ENCODE data around the gene MSMO1. TPM values are rescaled to one million over a fixed set of nuclear protein-coding genes. Genes with fewer than 3 reads are reported as not detected.

Gene MSMO1
- total and polyA plus RNA-seq, 2 donors (not counting 3 experiments of a cell fraction or from before 2014, with no cell fraction given), result 74.3 to 109 TPM

- H3K9me3 ChIP-seq (replicated peaks; ENCODE audit: control insufficient read depth, insufficient read depth, low read length), result no peaks in the 10 kb centered on the region
- no peaks in the 10 kb centered on the region for H3K9me1 ChIP-seq (replicated peaks; ENCODE audit: control insufficient read depth, extremely low read depth, insufficient read depth, low read length)
- no peaks in the 10 kb centered on the region for H4K20me1 ChIP-seq (replicated peaks; ENCODE audit: control insufficient read depth, extremely low read depth, insufficient read depth, low read length)
- DNase-seq (ENCODE audit: low read depth, low spot score) (no peak), FAIRE-seq (no peak)
- H3K36me3 ChIP-seq (ENCODE audit: control insufficient read depth in 2 of 2, extremely low read depth in 1 of 2, insufficient read depth in 2 of 2, low read length in 2 of 2), result no peaks in the 10 kb centered on the region
- dilution Hi-C loops (cut with MboI; ENCODE audit: extremely low pct_ligation_motif_present, low sequenced_read_pairs), result no loop called here
- no peak for TF ChIP-seq GATA2 (IDR thresholded peaks at IDR 0.05; ENCODE audit: insufficient read depth, insufficient read length, low read depth, low read length)
- no peak for TF ChIP-seq POLR2A (IDR thresholded peaks at IDR 0.05; ENCODE audit: low read depth, low read length)
- no peak for TF ChIP-seq POLR2AphosphoS5 (IDR thresholded peaks at IDR 0.05; ENCODE audit: insufficient read depth, low read depth, low read length)
- TF ChIP-seq MAX (IDR thresholded peaks at IDR 0.05; ENCODE audit: insufficient read depth, insufficient read length), result no peak
- TF ChIP-seq FOS (IDR thresholded peaks at IDR 0.05; ENCODE audit: borderline replicate concordance, insufficient read depth, low read length), result no peak
- no peak for TF ChIP-seq CTCF (IDR thresholded peaks at IDR 0.05; ENCODE audit: extremely low read depth in 1 of 2, insufficient read depth in 1 of 2, low read depth in 1 of 2, low read length in 2 of 2)
- no peak for TF ChIP-seq MYC (IDR thresholded peaks at IDR 0.05; ENCODE audit: low read depth, low read length)
- no peak for TF ChIP-seq JUN (IDR thresholded peaks at IDR 0.05; ENCODE audit: borderline replicate concordance, insufficient read depth, insufficient read length, low read depth)
- TF ChIP-seq EZH2 (IDR thresholded peaks at IDR 0.05; ENCODE audit: borderline replicate concordance, low read depth, low read length, severe bottlenecking), result no peak
- H3K4me1 ChIP-seq (ENCODE audit: control insufficient read depth, extremely low read depth, insufficient read depth, low read length), result no peaks in the 10 kb centered on the region
- H3K79me2 ChIP-seq (ENCODE audit: control insufficient read depth, insufficient read depth, low read length), result no peaks in the 10 kb centered on the region
- H3K4me2 ChIP-seq (ENCODE audit: insufficient read depth, low read length), result no peak overlapping the region
- peaks cover 0 to 10% of the 10 kb centered on the region in 2 experiments for H3K27me3 ChIP-seq (ENCODE audit: control insufficient read depth in 2 of 2, insufficient read depth in 2 of 2, low read length in 2 of 2)
- POLR2A ChIA-PET, result no interaction called here
- intact Hi-C loops (cut with micrococcal nuclease), result no loop called here
- BruUV-seq (replicated peaks), result no TSS peak
- H3K9ac ChIP-seq (replicated peaks; ENCODE audit: extremely low read depth, insufficient read depth, low read length), result no peak overlapping the region
- H3K4me3 ChIP-seq (replicated peaks in 1 of 3; ENCODE audit: insufficient read depth in 1 of 3, low read depth in 1 of 3, low read length in 3 of 3), result no peak overlapping the region
- no peak overlapping the region for H2AFZ ChIP-seq (ENCODE audit: low read depth, low read length)
- no peak overlapping the region for H3K27ac ChIP-seq (ENCODE audit: insufficient read depth, low read depth, low read length)
- CTCF ChIA-PET, result interaction anchor here (0.6 to 0.9 kb wide), 2 partner anchors 10 to 231 kb away, joined by 3 to 4 read pairs; no protein-coding TSS in a partner anchor
Measured at GRCh38 chr4:165361810-165362209, 34.3 kb downstream of the MSMO1 start.

All from endothelial cell of umbilical vein (primary cell).